Retinal pigment epithelial cell (primary cell): ENCODE measurements around the gene LMAN2.

Experiments used
- DNase-seq: peaks from one replicate; pipeline ENCODE4 v3.0.0-alpha.2; 2010; ENCODE audit warnings: low read depth
- H3K4me3 ChIP-seq: 2 replicates; pipeline ENCODE4 v1.5.1; 2011; ENCODE audit warnings: mild to moderate bottlenecking, low read length, control low read depth, moderate library complexity
- CTCF ChIP-seq: conservative IDR thresholded peaks from 2 replicates; pipeline ENCODE4 v1.5.1; 2011; ENCODE audit warnings: low read depth, low read length, control low read depth, inconsistent platforms

The LMAN2 gene

GRCh38 chr5:177317959-177318377 lies 33.5 kb downstream of the LMAN2 start:
- H3K4me3 ChIP-seq = no peak overlapping the region
- peak; percentile 36 for DNase-seq
- TF ChIP-seq CTCF = peak; percentile 97

GRCh38 chr5:177316005-177316404 lies 35.5 kb downstream of the LMAN2 start:
- DNase-seq = no peak
- no peak for TF ChIP-seq CTCF
- H3K4me3 ChIP-seq = no peak overlapping the region

GRCh38 chr5:177315411-177315810 lies 36.1 kb downstream of the LMAN2 start:
- no peak for TF ChIP-seq CTCF
- no peak overlapping the region for H3K4me3 ChIP-seq
- DNase-seq = no peak

GRCh38 chr5:177314376-177315342 lies 36.8 kb downstream of the LMAN2 start:
- TF ChIP-seq CTCF = no peak
- no peak for DNase-seq
- no peak overlapping the region for H3K4me3 ChIP-seq

- TF ChIP-seq CTCF = no peak
- no peak overlapping the region for H3K4me3 ChIP-seq
- DNase-seq = no peak
These were observed 37.8 kb downstream of the LMAN2 start for GRCh38 chr5:177313561-177314259.

GRCh38 chr5:177312649-177313181 lies 38.8 kb downstream of the LMAN2 start:
- peak overlapping the region; percentile 39 for H3K4me3 ChIP-seq
- no peak for TF ChIP-seq CTCF
- DNase-seq = no peak
